GM18517 (cell line): ENCODE results near the gene PDZD7.

ENCODE experiments used
- ATAC-seq: cut with Tn5 transposase; IDR thresholded peaks from one replicate; pipeline ENCODE4 v1.9.1; 2021; ENCODE audit warnings: mild to moderate bottlenecking, moderate library complexity; ENCODE audit not compliant: unreplicated experiment

PDZD7 gene

DNA sequence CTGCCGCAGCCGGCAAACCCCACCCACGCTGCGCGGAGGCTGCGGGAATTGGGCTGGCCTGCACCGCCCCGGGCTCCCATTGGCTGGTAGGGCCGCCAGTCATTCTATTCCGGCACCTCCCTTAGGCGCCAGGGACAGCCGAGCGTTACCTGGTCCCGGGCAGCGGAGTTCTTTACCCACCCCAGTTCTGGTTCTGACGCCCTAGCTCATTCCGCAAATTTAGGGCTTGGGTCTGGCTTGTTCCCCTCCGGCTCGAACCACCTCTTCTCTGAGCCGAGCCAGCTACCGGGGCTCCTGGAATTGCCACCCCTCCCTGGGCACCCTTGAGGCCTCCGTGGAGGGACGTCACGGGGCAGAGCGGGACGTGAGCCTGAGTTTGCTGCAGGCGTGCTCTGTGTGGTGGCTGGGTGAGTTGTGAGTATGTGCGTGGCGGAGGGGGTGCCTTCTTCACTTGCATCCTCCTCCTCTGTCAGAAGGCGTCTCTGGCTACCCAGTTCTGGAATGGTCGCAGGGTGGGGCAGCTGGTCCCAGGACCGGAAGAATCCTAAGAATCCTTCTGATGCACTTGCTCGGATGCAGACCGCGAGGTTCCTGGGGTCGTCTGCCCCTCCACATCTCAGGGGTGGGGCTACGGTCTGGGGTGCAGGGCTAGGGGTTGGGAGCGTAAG is at the start of gene PDZD7, which contains the start of gene SFXN3:
TSS of gene PDZD7 (minus strand) at position 2 of the 668 bp plus-strand sequence. CDS start 910 bp downstream, outside the sequence.
TSS of gene SFXN3 (plus strand) at position 107 of the 668 bp plus-strand sequence. CDS start 3,461 bp downstream, outside the sequence.
- peak; percentile 81 for ATAC-seq

DNA sequence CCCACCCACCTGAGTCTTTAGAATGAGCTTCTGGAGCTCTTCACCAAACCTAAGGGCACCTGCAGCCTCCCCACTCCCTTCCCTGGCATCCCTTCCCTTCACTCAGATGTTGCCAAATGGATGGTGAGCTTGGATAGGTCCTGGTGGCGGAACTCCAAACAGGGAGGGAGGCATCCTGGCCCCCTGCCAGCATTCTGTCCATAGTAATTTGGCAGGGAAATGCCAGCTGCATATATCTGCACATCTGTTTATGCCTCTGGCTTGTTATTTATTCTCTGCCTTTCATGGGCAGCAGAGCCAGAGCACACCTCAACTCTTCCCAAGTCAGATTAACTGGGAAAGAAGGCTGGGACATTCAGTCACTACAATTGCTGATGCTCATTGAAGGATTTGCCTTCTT is 48.9 kb upstream of the PDZD7 start:
- no peak for ATAC-seq

DNA sequence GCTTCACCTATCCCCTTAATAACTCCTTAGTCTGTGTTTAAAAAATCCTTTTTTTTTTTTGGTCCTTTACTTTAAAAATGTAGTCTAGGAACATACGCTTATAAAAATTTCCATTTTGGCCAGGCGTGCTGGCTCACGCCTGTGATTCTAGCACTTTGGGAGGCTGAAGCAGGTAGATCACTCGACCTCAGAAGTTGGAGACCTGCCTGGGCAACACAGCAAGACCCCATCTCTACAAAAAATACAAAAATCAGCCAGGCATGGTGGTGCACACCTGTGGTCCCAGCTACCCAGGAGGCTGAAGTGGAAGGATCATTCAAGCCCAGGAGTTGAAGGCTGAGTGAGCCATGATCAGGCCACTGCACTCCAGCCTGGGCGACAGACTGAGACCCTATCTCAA is 45.7 kb upstream of the PDZD7 start:
- no peak for ATAC-seq

DNA sequence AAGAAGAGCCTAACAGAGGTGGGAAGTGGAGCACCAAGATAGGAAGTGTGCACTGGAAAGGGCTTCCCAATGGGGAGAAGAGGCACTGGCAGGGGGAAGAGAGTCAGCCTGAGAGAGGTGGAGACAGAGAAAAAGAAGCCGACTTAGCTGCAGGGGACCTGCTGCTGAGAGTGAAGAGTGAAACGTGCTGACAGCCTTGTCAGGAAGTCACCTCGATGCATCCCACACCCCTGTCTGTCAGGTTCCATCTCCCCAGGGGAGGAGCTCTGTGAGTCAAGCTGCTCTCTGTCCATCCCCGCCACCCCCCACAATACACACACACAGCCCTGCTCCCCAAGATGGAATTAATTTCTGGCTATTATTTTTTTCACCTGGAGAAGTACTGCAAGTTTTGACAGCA is 44.8 kb upstream of the PDZD7 start:
- ATAC-seq, result no peak

DNA sequence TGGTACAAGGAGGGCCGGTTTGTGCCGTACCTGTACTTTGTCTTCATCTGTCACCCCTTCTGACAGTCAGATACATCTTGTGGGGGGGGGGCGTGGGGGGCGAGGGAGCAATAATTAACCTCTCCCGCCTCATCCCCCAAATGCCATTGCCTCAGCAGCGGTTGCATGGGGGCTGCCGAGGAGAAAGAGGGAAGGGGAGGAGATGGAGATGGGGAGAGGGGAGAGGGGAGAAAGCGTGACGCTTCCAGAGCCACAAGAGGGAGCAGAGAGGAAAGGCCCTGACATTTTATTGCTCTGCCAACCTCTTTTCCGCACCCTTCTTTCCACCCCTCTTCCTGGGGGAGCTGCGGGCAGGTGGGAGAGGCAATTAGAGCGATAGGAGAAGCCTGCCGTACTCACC is 42.7 kb upstream of the PDZD7 start:
- ATAC-seq, result no peak

DNA sequence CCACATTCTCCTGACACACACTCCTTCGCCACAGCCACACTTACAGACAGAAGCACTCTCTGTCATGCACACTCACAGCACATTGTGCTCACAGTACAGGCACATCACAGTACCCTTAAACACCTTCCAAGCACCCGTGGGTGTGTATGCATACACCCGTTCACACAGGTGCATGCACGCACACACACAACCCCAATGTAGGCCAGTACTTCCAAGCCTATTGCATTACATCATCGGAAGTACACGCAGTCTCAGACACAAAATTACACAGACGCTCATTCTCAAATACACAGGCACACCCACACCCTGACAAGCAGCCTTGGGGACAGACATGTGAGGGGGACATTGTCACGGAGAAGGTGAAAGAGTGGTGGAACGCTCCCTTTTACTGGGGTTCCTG is 42.0 kb upstream of the PDZD7 start:
- no peak for ATAC-seq

DNA sequence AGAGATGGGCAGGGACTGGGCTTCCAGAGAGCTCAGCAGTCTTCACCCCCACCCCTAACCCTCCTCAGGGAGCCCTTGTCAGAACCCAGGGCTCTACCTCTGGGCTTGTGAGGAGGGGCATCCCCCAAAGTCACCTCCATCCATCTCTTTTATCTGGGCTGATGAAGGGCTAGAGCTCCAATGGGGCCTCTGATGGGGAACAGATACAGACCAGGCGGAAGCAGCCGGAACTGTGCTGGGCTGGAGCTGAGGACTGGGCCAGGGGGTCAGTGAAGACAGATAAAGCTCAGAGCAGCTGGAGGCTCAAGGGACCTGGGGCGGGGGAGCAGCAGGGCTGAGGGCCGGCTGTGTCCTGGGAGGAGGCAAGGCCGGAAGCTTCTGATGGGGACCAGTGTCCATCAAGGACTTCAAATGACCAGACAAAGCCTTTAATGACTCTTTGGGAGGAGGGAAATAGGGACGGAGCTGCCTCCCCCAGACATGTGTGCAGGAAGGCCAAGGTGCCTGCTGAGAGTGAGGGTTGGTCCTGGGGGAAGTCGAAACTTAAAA is 41.0 kb upstream of the PDZD7 start:
- ATAC-seq, result no peak

DNA sequence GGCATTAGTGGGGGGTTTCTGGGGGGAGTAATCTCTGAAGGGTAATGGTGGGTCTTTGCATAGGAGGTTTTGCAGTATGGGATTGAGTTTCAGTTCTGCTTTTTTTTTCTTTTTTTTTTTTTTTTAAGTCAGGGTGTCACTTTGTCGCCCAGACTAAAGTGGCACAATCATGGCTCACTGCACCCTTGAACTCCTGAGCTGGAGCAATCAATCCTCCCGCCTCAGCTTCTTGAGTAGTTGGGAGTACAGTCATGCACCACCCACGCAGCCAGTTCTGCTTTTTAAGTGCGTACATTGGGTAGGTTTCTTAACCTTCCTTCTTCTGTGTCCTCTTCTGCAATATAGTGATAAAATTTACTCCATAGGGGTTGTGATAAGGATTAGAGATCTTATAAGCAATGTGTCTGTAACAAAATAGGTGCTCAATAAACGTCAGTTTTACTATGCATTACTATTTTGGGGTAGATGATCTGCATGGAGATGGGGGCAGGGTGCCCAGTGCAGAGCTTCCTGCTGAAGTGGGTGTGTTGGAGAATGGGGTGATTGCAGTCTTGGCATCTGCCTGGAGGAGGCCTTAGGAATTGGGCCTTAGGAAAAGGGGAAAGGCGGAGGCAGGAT is 40.4 kb upstream of the PDZD7 start:
- ATAC-seq, result no peak

DNA sequence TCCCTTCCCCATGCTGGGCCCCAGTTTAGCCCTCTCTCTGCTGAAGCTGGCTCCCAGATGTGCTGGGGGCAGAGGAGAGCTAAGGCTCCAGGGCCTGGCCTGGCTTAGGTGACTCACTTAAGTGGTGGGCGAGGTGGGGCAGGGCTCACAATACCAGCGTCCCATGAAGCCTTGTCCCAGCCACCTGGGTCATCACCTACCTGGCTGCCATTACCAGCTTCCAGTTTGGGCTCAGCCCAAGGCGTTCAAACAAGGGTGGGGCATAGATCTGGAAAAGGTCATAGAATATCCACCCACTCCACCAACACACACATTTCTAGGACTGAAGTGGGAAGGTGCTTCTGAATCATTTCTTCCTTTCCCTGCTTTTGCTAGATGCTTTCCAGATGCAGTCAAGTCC is 39.2 kb upstream of the PDZD7 start:
- ATAC-seq, result no peak

DNA sequence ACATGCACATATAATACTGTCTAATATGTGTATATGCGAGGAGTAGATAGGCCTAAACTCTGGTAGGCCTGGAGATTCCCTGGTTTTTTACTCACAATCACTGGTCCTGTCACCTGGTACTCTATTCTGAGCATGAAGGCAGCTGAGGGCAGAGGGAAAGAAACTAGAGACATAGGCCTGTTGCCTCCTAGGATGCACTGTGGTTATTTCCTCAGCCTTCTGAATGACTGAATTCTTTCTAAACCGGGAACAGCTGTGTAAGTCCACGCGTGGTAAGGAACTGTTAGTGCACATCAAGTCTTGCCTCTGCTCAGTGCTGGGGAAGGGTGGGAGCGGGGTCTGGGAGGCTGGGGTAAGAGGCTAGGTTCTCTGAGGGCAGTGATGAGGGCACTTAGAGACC is 38.5 kb upstream of the PDZD7 start:
- no peak for ATAC-seq

DNA sequence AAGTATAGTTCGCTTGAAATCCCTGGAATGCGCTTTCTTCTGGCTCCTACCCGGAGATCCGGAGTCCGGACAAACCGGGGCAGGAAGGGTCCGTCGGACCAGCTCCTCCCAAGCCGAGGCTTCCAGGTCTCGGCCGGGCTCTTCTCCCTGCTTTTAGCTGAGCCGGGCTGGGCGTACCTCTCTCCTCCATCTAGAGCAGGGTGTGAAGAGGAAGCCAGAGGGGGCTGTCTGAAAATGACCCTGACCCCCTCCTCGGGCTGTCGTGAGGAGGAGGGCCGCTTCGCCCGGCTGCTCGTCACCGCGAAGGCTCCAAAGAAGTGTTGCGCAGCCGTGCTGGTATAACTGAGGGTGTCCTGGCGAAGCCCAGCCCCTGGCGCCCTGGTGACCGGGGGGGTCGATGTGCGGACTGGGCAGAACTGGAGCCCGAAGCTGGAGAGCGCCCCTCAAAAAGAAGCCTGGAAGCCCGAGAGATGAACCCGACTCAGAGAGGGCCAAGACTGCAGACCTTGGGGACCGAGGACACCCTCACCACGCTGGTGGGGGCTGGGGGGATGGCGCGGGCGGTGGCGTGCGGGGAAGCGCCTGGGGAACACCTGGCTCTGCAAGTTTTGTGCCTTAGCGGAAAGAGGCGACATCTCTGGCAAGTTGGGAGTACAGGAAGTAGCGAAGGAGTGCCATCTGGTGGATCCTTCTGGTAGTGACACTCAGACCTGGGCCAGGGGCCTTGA is 36.6 kb upstream of the PDZD7 start:
- peak; percentile 62 for ATAC-seq

DNA sequence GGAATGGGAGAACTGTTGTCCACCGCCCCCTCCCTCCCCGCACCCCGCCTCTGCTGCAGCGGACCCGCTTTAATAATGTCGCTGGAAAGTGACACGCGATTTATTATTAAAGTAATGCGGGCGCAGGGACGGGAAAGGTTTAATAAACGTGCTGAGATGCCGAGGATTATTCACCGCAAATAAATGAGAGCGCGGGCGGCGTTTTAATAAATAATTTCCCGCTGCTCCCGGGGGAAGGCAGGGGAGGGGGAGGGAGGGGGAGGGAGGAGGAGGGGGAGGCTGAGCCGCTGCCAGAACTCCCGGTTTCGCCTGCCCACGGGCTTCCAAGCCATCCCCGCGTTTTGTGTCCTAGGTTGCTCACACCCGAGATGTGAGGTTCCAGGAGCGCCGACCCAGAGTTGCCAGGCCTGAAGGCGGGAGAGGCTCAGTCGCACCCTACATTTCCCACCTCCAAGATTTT is 36.0 kb upstream of the PDZD7 start:
- ATAC-seq, result no peak

DNA sequence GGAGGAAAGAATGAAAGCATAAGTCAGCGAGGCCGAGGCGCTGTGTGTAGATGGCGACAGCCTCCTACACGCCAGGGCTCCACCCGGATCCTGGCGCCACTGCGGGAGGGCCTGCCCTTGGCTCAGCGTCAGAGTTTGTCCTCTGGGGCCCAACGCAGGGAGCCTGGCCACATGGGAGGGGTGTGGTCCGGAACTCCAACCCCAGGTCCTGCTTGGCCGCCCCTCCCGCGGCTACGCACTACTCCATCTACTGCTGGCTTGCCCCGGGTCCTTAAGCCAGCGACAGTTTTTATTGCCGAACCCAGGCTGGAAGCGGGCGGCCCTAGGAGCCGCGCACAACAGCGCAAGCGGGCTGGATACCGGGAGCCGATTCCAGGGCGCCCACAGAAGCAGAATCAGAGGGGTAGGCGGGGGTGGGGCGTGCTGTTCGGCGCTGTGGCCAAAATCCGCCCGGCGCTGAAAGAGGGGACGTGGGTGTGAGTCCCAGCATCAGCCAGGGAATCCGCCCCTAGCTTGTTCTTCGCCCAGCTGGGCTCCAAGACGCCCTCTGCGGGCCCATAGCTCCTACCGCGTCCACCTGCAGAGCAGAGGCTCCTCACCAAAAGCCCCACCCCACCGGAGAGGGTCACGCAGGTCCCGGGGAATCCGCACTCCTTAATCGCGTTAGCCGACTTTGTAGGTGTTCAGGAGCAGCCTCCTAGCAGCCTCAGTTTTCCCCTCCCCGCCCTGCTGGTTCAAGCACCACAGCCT is 35.4 kb upstream of the PDZD7 start:
- ATAC-seq, result no peak

DNA sequence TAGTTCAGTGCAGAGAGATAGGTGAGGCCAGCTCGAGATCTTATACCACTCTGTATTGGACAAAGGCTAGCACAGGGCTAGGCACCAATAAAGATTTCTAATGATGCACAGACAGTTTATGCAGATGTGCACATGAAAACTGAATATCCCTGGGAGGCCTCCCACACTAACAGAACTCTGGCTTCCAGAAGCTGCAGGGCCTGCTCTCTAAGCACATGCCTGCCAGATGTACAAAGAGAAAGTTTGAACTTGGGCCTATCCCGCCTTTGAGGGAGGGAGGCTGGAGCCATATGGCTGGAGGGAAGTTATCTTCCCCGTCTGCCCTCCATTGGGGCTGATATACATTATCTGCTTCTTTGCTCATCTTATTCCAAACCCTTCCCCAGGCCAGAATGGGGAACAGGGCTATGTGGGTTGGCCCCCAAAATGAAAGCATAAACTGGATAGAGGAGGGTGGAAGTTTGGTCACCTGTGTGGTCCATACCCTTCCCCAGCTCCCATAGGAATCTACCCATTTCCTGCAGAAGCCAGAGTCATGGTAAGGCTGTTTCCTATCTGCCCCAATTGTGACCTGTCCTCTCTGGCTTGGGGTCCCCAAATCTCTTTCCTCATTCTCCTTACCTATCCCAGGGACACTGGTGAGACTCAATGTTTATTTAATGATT is 34.7 kb upstream of the PDZD7 start:
- ATAC-seq, result no peak

DNA sequence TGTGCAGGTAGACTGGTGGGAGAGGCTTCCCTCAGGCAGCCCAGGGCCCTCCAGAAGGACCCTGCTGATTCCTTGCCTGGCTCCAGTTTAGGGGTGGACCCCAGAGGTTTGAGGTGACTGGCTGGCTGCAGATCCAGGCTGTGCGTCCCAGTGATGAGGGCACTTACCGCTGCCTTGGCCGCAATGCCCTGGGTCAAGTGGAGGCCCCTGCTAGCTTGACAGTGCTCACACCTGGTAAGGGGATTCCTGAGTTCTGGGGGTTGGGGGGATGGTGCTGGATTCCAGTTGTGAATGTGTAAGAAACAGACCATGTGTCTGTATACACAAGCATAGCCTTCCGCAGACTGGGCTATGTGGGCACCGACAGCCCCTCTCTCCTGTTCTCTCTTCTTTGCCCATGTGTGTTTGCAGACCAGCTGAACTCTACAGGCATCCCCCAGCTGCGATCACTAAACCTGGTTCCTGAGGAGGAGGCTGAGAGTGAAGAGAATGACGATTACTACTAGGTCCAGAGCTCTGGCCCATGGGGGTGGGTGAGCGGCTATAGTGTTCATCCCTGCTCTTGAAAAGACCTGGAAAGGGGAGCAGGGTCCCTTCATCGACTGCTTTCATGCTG is 33.6 kb upstream of the PDZD7 start:
- ATAC-seq, result no peak

DNA sequence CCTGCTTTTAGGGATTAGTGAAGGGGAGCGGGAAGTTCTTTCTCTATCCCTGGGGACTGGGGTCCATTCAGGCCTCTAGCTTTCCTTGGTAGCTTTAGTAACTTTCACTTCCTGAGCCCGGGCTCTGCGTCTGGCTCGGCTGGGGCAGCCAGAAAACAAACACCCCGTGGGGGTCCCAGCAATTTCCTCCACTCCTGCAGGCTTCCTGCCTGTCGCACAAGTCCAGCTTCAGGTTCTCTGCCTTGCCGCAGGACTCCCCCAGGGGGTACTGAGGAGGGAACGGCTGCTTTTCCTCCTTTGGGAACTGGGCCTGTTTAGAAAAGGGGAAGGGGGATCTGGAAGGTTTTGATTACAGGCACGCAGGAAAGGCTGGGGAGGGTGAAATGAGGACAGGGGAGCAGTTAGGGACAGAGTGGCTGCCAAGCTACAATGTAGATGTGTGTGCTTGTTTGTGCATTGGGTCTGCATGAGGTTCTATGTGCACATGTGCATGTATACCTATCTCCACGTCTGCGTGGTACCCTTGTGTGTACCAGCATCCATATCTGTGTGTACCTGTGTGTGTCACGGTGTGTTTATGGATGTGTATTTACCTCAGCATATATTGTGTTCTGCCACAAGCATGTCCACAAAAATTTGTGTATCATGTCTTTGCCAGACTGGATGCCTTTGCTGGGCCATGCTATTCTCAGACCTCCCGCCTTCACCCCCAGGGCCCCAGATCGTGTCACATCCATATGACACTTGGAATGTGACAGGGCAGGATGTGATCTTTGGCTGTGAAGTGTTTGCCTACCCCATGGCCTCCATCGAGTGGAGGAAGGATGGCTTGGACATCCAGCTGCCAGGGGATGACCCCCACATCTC is 32.9 kb upstream of the PDZD7 start:
- no peak for ATAC-seq

DNA sequence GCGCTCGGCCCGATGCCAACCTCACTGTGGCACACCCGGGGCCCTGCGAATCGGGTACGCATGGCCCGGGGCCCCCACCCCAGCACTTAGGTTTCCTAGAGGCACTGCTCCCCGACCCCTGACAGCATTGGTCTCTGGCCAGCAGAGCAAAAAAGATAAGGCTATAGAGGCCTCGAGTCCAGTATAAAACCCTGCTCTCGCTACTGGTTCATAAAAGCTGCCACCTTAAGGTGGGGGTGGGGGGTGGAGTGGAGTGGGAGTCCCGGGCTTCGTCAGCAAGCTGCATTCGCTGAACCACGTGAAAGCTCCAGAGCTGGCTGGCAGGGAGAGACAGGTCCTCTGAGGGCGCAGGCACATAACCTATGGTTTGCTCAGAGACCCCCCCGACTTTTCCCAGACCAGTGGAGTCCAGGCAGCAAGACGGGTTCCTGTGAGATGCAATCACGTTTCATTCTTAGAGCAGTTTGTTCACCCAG is 32.2 kb upstream of the PDZD7 start:
- ATAC-seq, result no peak

DNA sequence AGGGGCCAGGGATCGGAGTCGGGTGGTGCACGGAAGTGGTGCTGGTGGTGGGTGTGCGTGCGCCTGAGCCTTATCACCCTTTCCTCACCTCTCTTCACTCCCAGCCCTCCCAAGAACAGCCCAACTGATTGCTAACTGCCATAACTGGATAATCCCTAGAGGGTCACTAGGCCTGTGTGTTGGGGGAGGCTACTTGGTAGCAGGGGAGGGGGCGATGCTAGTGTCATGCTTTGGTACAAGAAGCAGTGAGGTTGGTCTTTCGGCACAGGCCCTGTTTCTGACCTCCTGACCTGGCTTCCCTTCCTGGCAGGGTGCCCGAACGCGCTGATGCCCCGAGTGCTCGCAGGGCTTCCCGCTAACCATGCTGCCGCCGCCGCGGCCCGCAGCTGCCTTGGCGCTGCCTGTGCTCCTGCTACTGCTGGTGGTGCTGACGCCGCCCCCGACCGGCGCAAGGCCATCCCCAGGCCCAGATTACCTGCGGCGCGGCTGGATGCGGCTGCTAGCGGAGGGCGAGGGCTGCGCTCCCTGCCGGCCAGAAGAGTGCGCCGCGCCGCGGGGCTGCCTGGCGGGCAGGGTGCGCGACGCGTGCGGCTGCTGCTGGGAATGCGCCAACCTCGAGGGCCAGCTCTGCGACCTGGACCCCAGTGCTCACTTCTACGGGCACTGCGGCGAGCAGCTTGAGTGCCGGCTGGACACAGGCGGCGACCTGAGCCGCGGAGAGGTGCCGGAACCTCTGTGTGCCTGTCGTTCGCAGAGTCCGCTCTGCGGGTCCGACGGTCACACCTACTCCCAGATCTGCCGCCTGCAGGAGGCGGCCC is 31.5 kb upstream of the PDZD7 start:
- no peak for ATAC-seq
